Activated CD4-positive, alpha-beta T cell treated with anti-CD3 and anti-CD28 coated beads, Interleukin-2, amount 50 U/mL, for 48 hours (primary cell): ENCODE data around the gene TBX2.
"Not testable (repeated sequence)": the region's sequence is repeated elsewhere in the genome, so short reads cannot be mapped to it uniquely, and the experiment has no call there.

Experiments
- DNase-seq, 2 experiments: peaks; one replicate each; pipeline ENCODE4 v3.0.0-alpha.2; 2020

TBX2 gene

GRCh38 chr17:61399131-61400065, at the start of gene TBX2:
TSS of gene TBX2 (plus strand) at chr17:61399843. CDS start at chr17:61400177, 334 bp downstream.
- no peak for DNase-seq

- no peak for DNase-seq
Observed at GRCh38 chr17:61351745-61352407, 47.8 kb upstream of the TBX2 start.

DNA sequence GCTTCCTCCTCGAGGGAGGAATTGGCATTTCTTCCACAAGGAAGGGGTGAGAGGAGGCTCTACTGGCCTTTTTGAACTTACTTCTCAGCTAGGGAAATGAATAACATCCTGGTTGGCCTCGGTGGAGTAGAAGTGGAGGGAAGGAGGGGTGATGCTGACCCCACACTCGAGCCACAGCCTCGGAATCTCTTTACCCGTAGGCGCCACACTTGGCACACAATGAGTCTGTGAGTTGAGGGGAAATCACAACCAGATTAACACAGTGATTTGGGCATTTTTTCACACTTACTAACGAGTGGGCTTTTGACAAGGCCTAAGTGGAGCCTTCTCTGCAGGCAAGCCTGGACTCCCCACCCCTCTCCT, 47.3 kb upstream of the TBX2 start:
- DNase-seq = no peak

- DNase-seq = no peak
Observed at GRCh38 chr17:61352781-61353491, 46.7 kb upstream of the TBX2 start.

- no peak for DNase-seq
Observed at GRCh38 chr17:61353615-61354014, 46.0 kb upstream of the TBX2 start.

- DNase-seq = no peak
Observed at GRCh38 chr17:61354895-61355874, 44.5 kb upstream of the TBX2 start.

DNA sequence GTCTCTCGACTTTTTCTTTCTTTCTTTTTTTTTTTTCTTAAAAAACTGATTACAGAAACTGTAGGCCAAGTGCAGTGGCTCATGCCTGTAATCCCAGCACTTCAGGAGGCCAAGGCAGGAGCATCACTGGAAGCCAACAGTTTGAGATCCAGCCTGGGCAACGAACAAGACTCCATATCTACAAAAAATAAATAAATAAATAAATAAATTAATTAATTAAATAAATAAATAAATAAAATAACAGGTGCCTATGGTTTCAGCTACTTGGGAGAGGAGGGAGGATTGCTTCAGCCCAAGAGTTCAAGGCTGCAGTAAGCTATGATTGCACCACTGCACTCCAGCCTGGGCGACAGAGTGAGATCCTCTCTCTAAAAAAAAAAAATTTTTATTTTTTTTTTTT, 42.6 kb upstream of the TBX2 start:
- not testable (repeated sequence) for DNase-seq

GRCh38 chr17:61359513-61359912, 40.1 kb upstream of the TBX2 start:
- not testable (repeated sequence) for DNase-seq

- no peak for DNase-seq
Observed at GRCh38 chr17:61360318-61360943, 39.2 kb upstream of the TBX2 start.

DNA sequence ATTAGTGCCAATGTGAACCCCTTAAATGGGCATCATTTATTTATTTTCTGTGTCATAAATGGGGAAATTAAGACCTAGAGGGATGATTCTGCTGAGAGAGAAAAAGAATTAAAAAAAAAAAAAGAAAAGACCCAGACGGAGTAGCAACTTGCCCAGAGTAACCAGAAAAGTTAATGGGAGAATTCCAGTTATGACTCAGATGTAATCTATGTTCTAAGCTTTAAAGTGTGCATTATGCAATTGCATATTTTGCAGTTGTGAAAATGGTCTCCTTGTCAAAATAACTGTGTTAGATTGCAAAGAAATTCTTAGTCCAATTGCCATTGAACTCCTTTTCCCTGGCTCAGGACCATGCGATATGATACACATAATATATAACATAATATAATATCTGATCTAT, 38.6 kb upstream of the TBX2 start:
- no peak for DNase-seq

DNA sequence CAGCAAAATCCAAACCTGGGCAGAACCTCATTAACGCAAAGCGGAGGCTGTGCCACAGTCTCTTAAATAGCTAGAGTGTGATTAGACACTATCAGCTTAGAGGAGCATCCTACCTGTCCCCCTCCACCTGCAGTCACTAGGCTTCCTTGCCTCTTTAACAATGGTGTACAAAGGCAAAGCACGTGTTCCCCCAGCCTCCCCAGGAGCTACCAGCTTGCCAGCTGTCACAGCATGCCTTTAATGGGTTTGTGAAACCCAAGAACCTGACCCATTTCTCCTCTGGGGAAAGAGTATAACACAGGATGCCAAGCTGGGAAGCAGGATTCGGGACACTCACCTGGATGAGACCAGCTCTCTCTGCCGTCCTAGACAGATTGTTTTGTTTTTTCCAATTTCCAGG, 37.2 kb upstream of the TBX2 start:
- DNase-seq = no peak

- DNase-seq = no peak
Observed at GRCh38 chr17:61362852-61363600, 36.6 kb upstream of the TBX2 start.

- DNase-seq = no peak
Observed at GRCh38 chr17:61363601-61364462, 35.8 kb upstream of the TBX2 start.

DNA sequence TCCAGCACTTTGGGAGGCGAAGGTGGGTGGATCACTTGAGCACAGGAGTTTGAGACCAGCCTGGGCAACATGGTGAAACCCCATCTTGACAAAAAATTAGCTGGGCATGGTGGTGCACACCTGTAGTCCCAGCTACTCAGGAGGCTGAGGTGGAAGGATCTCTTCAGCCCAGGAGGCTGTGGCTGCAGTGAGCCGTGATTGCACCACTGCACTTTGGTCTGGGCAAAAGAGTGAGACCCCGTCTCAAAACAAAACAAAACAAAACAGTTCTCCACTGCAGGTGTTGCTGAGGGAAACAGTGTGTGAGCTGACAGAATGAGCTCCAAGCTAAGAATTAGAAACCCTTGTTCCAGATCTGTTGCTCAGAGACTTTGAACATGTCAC, 35.2 kb upstream of the TBX2 start:
- no peak for DNase-seq

DNA sequence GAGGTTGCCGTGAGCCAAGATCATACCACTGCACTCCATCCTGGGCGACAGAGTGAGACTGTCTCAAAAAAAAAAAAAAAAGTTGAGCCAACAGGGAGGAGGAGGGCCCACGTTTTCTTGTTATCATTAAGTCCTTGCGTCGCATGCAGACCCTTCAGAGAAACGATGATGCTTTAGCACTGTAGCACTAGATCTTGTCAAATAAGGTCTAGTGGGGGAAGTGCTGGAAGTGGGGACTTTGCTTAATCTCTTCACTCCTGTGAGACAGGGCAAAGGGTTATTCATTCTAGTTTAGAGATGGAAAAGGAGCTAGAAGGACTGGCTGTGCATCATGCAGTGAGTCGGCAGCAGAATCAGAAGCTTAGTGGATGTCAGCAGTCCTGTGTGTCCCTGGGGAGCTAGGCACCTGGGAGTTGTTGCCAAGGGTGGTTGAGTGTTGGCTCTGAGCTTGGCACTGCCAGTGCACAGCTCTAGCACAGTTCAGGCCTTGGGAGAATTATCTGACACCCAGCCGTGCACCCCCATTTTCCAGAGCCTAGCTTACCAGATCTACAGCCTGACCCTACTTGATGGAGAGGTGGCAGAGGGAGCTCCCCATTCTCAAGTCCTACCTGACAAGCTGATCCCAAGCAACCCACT, 33.4 kb upstream of the TBX2 start:
- no peak for DNase-seq

GRCh38 chr17:61366715-61367413, 32.8 kb upstream of the TBX2 start:
- DNase-seq = no peak

DNA sequence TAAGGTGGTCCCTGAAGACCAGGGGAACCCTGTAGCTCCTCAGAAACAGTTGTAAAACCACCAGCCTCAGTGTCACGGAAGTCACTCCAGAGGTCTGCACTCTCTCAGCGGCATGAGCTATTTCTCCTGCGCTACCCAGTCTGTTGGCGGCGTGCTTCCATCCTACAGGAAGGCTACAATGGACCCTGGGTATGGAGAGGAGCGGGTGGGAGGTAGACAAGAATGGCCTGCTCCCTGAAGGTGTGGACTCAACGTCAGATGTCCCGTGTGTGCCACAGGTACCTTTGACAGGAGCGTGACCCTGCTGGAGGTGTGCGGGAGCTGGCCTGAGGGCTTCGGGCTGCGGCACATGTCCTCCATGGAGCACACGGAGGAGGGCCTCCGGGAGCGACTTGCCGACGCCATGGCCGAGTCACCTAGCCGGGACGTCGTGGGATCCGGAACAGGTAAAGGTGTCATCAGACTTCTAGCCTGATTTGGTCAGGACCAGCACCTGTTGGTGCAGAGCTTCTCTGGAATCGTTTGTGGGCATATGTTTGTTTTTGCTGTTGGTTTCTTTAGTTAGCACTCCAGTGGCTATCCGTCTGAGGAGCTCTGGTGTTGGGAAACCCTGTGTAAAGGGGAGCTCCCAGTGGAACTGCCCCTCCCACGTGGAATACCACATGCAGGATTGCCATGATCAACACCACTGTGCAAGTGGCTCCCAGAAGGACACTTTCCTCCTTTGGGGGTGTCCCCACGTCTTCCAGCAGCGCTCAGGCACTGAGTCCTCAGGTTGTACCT, 31.4 kb upstream of the TBX2 start:
- no peak for DNase-seq

GRCh38 chr17:61368832-61369450, 30.7 kb upstream of the TBX2 start:
- DNase-seq = no peak
